ENCODE data around the gene MED16.

- TF ChIP-seq CTCF (conservative IDR thresholded peaks at IDR 0.05; ENCODE audit: low read length) (no peak), EZH2phosphoT487 (IDR thresholded peaks at IDR 0.05; ENCODE audit: borderline replicate concordance) (no peak)
These were observed 22.0 kb downstream of the MED16 start for GRCh38 chr19:870963-871401.
